ENCODE results near the gene LHFPL2. TPM values are rescaled to one million over a fixed set of nuclear protein-coding genes. Genes with fewer than 3 reads are reported as not detected.

The LHFPL2 gene
- total and polyA plus RNA-seq, 2 donors (not counting 1 experiment from before 2014, with no cell fraction given), result 3.8 to 35.5 TPM

DNA sequence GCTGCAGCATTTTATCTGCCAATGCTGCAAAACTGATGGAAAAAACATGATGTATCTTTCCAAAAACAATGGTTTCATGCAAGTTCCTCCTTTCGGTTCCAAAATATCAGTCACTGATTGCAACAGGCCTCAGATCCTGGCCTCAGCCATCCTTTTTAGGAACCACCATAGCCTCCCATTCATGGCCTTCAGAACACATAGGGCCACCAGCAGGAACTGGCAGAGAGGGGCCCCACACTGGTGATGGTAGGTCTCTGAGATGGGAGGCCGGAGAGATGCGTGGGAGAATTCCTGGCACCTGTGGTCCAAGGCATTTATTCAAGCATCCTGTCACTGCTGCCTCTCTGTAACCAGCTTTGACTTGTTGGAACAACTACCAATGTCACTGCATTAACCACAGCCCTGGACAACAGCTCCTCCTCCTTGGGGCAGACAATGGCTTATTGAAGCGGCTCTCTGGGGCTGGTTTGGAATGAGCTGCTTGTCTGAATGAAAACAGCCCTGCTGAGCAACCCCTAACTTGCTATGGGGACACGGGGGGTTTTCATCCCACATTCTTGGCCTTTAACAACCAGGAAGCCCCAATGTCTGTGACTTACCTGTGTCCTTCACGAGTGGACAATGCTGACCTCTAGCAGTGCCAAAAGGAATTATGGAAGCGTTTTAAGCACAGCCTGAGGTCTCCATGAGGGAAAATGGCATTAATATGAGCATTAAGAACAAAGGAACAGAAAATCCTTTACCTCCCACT lies 108.1 kb downstream of the LHFPL2 start:
- Mint-ChIP-seq H3K27ac (no peak overlapping the region), H3K9me3 (ENCODE audit: insufficient read depth) (no peaks in the 10 kb centered on the region), H3K27me3 (no peaks in the 10 kb centered on the region), H3K4me1 (peaks cover 8% of the 10 kb centered on the region), H3K4me3 (no peak overlapping the region)
- Histone ChIP-seq H3K27me3 (replicated peaks in 1 of 4; ENCODE audit: control extremely low read depth in 1 of 4, control insufficient read depth in 3 of 4, insufficient read depth in 4 of 4, low read length in 3 of 4) (no peaks in the 10 kb centered on the region), H3K9me3 (ENCODE audit: control extremely low read depth in 1 of 3, control insufficient read depth in 2 of 3, insufficient read depth in 1 of 3, low read length in 2 of 3) (no peaks in the 10 kb centered on the region), H3K27ac (ENCODE audit: low read length in 2 of 2) (no peak overlapping the region), H2AFZ (ENCODE audit: insufficient read depth, low read depth, low read length, poor library complexity, severe bottlenecking) (no peak overlapping the region), H3K36me3 (replicated peaks in 1 of 2; ENCODE audit: control extremely low read depth in 1 of 2, control insufficient read depth in 1 of 2, extremely low read depth in 1 of 2, insufficient read depth in 2 of 2, low read length in 1 of 2) (no peaks in the 10 kb centered on the region), H3K4me3 (ENCODE audit: control extremely low read depth in 1 of 5, extremely low read depth in 1 of 5, insufficient read depth in 1 of 5, low read depth in 2 of 5, low read length in 4 of 5) (no peak overlapping the region), H3K4me1 (ENCODE audit: control insufficient read depth in 2 of 2, insufficient read depth in 2 of 2, low read length in 2 of 2) (peaks cover 0 to 3% of the 10 kb centered on the region in 2 donors), H4K20me1 (ENCODE audit: control insufficient read depth, insufficient read depth, low read length, poor library complexity, severe bottlenecking) (no peaks in the 10 kb centered on the region), H3K9ac (ENCODE audit: low read length) (no peak overlapping the region), H3K79me2 (ENCODE audit: control insufficient read depth, insufficient read depth, low read length) (no peaks in the 10 kb centered on the region), H3K4me2 (replicated peaks; ENCODE audit: low read depth, low read length, poor library complexity, severe bottlenecking) (no peak overlapping the region)
- TF ChIP-seq EZH2 (IDR thresholded peaks at IDR 0.05; ENCODE audit: borderline replicate concordance, insufficient read depth, low read depth, low read length, poor library complexity, severe bottlenecking), result no peak
- TF ChIP-seq, protein P1, sequence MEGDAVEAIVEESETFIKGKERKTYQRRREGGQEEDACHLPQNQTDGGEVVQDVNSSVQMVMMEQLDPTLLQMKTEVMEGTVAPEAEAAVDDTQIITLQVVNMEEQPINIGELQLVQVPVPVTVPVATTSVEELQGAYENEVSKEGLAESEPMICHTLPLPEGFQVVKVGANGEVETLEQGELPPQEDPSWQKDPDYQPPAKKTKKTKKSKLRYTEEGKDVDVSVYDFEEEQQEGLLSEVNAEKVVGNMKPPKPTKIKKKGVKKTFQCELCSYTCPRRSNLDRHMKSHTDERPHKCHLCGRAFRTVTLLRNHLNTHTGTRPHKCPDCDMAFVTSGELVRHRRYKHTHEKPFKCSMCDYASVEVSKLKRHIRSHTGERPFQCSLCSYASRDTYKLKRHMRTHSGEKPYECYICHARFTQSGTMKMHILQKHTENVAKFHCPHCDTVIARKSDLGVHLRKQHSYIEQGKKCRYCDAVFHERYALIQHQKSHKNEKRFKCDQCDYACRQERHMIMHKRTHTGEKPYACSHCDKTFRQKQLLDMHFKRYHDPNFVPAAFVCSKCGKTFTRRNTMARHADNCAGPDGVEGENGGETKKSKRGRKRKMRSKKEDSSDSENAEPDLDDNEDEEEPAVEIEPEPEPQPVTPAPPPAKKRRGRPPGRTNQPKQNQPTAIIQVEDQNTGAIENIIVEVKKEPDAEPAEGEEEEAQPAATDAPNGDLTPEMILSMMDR (IDR thresholded peaks at IDR 0.05), result no peak
- DNase-seq (no peak), ATAC-seq (ENCODE audit: low read depth) (no peak)
- intact Hi-C loops (cut with micrococcal nuclease), result no loop called here
- ChIA-PET POLR2A (interaction anchor here (1.1 kb wide), 1 partner anchor 108 kb away, joined by 3 read pairs; the partner anchor contains the start of gene LHFPL2), CTCF (interaction anchor here (1.0 kb wide), 1 partner anchor 425 kb away, joined by 4 read pairs; no protein-coding TSS in a partner anchor)
- 88% methylated on average over 4 of the region's 7 CpGs for WGBS (ENCODE audit: insufficient coverage)

DNA sequence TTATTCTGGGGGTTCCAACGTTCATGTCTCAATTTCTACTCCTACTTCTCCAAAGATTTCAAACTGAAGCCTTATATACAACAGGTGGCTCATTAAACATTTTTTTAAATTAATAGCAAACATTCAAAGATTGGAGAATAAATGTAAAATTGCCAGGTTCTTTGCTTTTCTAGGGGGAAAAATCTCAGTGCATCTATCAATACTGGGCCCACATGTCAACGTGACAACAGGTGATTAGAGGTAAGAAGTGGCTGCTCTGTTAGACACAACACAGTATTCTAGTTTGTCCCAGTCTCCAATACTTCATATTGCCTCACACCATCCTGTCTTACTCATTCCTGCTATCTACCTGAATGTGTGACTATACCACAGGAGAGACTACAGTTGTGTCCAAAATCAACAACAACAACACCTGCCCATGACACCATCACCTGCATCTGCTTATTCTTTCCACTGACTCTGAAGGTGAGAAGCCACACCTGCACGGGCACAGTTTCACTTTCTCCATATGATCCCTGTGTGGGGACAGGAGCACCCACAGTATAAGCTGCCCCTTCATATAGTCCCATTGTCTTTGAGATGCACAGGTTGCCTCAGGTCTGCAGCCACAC lies 110.2 kb downstream of the LHFPL2 start:
- H3K4me3 Mint-ChIP-seq, result no peak overlapping the region
- H3K27me3 ChIP-seq (replicated peaks in 1 of 4; ENCODE audit: control extremely low read depth in 1 of 4, control insufficient read depth in 3 of 4, insufficient read depth in 4 of 4, low read length in 3 of 4), result no peaks in the 10 kb centered on the region
- H3K9me3 ChIP-seq (ENCODE audit: control extremely low read depth in 1 of 3, control insufficient read depth in 2 of 3, insufficient read depth in 1 of 3, low read length in 2 of 3), result no peaks in the 10 kb centered on the region
- peaks cover 0 to 3% of the 10 kb centered on the region in 2 donors for H3K4me1 ChIP-seq (ENCODE audit: control insufficient read depth in 2 of 2, insufficient read depth in 2 of 2, low read length in 2 of 2)
- H3K4me3 ChIP-seq (ENCODE audit: control extremely low read depth in 1 of 5, extremely low read depth in 1 of 5, insufficient read depth in 1 of 5, low read depth in 2 of 5, low read length in 4 of 5), result no peak overlapping the region
- no peak overlapping the region for H3K4me2 ChIP-seq (replicated peaks; ENCODE audit: low read depth, low read length, poor library complexity, severe bottlenecking)
- no peaks in the 10 kb centered on the region for H3K79me2 ChIP-seq (ENCODE audit: control insufficient read depth, insufficient read depth, low read length)
- no peaks in the 10 kb centered on the region for H3K9me3 Mint-ChIP-seq (ENCODE audit: insufficient read depth)
- POLR2A ChIA-PET, result no interaction called here
- H3K27ac Mint-ChIP-seq, result no peak overlapping the region
- CTCF ChIA-PET, result interaction anchor here (0.6 to 7.1 kb wide), 10 partner anchors 14 to 594 kb away, joined by 3 to 146 read pairs (median 4); partner anchors contain the start of genes AP3B1 and ARSB
- TF ChIP-seq, protein P1 (IDR thresholded peaks at IDR 0.05), result no peak
- TF ChIP-seq EZH2 (IDR thresholded peaks at IDR 0.05; ENCODE audit: borderline replicate concordance, insufficient read depth, low read depth, low read length, poor library complexity, severe bottlenecking), result no peak
- ATAC-seq (ENCODE audit: low read depth), result no peak
- H4K20me1 ChIP-seq (ENCODE audit: control insufficient read depth, insufficient read depth, low read length, poor library complexity, severe bottlenecking), result no peaks in the 10 kb centered on the region
- no peak overlapping the region for H3K9ac ChIP-seq (ENCODE audit: low read length)
- H2AFZ ChIP-seq (ENCODE audit: insufficient read depth, low read depth, low read length, poor library complexity, severe bottlenecking), result peak overlapping the region; percentile 9
- H3K36me3 ChIP-seq (replicated peaks in 1 of 2; ENCODE audit: control extremely low read depth in 1 of 2, control insufficient read depth in 1 of 2, extremely low read depth in 1 of 2, insufficient read depth in 2 of 2, low read length in 1 of 2), result no peaks in the 10 kb centered on the region
- H3K4me1 Mint-ChIP-seq, result peaks cover 6% of the 10 kb centered on the region
- 100% methylated on average over 1 of the region's 3 CpGs for WGBS (ENCODE audit: insufficient coverage)
- no peaks in the 10 kb centered on the region for H3K27me3 Mint-ChIP-seq
- DNase-seq, result no peak
- H3K27ac ChIP-seq (ENCODE audit: low read length in 2 of 2), result no peak overlapping the region
- intact Hi-C loops (cut with micrococcal nuclease), result loop anchor here (1.0 kb wide), 2 partner anchors 427 to 595 kb away; no protein-coding TSS in a partner anchor
